Measurements from ENCODE around the gene IKZF3.
"Not testable (repeated sequence)": the region's sequence is repeated elsewhere in the genome, so short reads cannot be mapped to it uniquely, and the experiment has no call there.

IKZF3 gene

DNA sequence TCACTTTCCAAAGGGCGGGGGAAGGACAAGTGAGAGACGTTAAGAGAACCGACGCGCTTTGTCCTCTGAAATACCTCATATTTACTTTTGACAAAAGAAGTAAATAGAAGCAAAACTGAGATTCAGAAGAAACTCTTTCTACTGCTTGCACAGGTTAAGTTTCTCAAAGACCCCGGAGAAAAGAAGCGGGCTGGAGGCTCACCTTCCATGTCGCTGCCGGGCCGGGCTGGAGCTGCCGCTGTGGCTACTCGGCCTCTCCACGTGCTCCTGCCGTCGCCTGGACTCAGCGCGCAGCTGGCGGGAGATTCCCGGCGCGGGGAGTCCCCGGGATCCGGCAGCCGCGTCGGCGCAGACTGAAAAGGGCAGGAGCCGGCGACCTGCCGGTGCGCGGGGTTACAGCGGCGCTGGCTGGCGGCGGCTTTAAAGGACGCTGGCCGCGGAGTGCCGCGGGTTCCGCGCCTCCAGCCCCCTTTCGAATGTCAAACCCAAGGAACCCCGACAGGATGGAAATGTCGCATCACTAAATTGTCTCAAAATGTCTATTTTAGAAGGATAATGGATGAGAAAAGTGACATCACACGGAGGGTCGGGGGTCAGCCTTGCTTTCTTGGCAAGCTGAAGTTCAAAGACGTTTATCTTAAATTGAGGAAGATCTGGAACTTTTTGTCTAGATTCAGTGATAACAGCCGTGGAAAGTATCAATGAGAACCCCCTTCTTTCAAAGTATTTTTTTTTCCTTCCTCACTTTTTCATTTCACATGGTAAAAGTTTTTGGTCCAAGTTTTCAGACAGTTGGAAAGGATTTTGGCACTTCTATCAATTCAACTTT, at the start of gene IKZF3:
Gene IKZF3 (minus strand): TSS at position 395 of the 829 bp plus-strand sequence. CDS start 186 bp downstream, at position 209.
- TF ChIP-seq, protein P1, sequence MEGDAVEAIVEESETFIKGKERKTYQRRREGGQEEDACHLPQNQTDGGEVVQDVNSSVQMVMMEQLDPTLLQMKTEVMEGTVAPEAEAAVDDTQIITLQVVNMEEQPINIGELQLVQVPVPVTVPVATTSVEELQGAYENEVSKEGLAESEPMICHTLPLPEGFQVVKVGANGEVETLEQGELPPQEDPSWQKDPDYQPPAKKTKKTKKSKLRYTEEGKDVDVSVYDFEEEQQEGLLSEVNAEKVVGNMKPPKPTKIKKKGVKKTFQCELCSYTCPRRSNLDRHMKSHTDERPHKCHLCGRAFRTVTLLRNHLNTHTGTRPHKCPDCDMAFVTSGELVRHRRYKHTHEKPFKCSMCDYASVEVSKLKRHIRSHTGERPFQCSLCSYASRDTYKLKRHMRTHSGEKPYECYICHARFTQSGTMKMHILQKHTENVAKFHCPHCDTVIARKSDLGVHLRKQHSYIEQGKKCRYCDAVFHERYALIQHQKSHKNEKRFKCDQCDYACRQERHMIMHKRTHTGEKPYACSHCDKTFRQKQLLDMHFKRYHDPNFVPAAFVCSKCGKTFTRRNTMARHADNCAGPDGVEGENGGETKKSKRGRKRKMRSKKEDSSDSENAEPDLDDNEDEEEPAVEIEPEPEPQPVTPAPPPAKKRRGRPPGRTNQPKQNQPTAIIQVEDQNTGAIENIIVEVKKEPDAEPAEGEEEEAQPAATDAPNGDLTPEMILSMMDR (conservative IDR thresholded peaks at IDR 0.05): peak; percentile 80
- H3K27ac ChIP-seq: peak within 1 kb of the TSS; percentile 22; the same call in 1 of the 2 replicates

DNA sequence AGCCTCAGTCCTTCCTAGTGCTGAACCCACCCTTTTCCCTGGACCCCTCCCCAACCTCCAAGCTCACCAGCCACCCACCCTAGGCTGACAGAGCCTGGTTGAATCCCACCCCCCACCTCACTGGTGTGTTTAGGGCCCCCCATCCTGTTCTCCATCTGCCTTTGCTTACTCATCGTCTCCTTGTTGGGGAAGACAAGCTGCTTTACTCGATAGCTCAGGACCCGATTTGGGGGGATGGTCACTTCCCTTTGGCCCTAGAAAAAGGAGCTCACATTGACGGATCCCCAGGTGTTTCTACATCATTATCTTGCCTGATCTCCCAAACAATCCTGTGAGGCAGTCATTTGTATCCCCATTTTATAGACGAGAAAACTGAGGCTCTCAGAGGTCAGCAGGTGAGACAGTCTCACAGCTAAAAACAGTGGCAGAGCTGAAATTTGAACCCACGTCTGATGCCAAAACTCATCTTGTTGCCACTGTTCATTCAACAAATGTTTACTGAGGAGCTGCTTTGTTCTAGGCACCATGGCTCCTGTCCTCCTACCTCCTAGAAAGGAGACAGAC, 44.8 kb upstream of the IKZF3 start:
- no peak overlapping the region for H3K27ac ChIP-seq
- TF ChIP-seq, protein P1 (conservative IDR thresholded peaks at IDR 0.05): no peak

GRCh38 chr17:39904990-39905288, 40.8 kb upstream of the IKZF3 start:
- TF ChIP-seq, protein P1 (conservative IDR thresholded peaks at IDR 0.05): no peak
- no peak overlapping the region for H3K27ac ChIP-seq

GRCh38 chr17:39903158-39903884, 39.2 kb upstream of the IKZF3 start:
- TF ChIP-seq, protein P1 (conservative IDR thresholded peaks at IDR 0.05): no peak
- no peak overlapping the region for H3K27ac ChIP-seq

GRCh38 chr17:39902027-39902426, 37.9 kb upstream of the IKZF3 start:
- not testable (repeated sequence) for H3K27ac ChIP-seq

DNA sequence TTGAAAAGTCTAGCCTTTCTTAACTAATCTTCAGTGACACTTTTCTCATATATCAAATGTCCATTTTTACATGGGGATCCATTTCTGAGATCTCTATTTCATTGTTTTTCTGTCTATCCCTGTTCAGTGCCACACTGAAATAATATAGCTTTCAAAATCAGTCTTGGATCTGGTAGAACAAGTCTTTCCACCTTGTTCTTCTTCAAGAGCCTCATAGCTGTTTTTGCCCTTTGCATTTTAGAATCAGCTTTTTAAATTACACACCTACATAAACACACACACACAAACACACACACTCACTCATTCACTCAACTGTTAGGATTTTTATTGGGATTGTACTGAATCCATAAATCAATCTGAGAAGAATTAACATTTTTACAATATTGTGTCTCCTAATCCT, 35.1 kb upstream of the IKZF3 start:
- TF ChIP-seq, protein P1 (conservative IDR thresholded peaks at IDR 0.05): no peak
- peak overlapping the region; percentile 46 for H3K27ac ChIP-seq

- H3K27ac ChIP-seq: no peak overlapping the region
- TF ChIP-seq, protein P1 (conservative IDR thresholded peaks at IDR 0.05): no peak
Observed at GRCh38 chr17:39898088-39898487, 34.0 kb upstream of the IKZF3 start.

All from VCaP (cell line).